ENCODE data around the gene TBC1D19.

The TBC1D19 gene

DNA sequence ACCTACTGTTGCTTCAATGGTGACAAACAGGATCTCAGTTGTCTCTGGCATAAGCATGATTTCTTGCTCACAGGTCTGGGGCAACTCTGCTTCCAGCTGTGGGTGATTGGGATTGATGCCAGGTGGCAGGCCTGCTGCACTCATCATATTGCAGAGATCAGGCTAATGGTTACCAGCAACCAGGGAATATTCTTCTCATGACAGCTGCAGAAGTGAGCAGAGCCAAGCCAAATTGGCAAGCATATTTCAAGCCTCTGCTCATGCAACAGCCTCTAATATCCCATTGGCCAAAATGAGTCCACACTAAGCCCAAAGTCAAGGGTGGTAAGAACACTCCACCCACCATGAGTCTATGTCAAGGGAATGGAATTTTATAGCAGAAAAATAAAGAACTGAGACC is 26.7 kb upstream of the TBC1D19 start:
- no peak for DNase-seq (ENCODE audit: low read depth in 1 of 2, low spot score in 1 of 2)
- Histone ChIP-seq H3K4me3 (replicated peaks; ENCODE audit: insufficient read depth, low read length) (no peak overlapping the region), H3K27ac (replicated peaks) (no peak overlapping the region), H3K27me3 (ENCODE audit: insufficient read depth, poor library complexity, severe bottlenecking) (no peaks in the 10 kb centered on the region)
- no peak for TF ChIP-seq SPI1 (IDR thresholded peaks at IDR 0.05; ENCODE audit: borderline replicate concordance, low read depth)
- no peak for TF ChIP-seq POLR2AphosphoS5 (IDR thresholded peaks at IDR 0.05; ENCODE audit: low read depth)
- TF ChIP-seq, protein P1, sequence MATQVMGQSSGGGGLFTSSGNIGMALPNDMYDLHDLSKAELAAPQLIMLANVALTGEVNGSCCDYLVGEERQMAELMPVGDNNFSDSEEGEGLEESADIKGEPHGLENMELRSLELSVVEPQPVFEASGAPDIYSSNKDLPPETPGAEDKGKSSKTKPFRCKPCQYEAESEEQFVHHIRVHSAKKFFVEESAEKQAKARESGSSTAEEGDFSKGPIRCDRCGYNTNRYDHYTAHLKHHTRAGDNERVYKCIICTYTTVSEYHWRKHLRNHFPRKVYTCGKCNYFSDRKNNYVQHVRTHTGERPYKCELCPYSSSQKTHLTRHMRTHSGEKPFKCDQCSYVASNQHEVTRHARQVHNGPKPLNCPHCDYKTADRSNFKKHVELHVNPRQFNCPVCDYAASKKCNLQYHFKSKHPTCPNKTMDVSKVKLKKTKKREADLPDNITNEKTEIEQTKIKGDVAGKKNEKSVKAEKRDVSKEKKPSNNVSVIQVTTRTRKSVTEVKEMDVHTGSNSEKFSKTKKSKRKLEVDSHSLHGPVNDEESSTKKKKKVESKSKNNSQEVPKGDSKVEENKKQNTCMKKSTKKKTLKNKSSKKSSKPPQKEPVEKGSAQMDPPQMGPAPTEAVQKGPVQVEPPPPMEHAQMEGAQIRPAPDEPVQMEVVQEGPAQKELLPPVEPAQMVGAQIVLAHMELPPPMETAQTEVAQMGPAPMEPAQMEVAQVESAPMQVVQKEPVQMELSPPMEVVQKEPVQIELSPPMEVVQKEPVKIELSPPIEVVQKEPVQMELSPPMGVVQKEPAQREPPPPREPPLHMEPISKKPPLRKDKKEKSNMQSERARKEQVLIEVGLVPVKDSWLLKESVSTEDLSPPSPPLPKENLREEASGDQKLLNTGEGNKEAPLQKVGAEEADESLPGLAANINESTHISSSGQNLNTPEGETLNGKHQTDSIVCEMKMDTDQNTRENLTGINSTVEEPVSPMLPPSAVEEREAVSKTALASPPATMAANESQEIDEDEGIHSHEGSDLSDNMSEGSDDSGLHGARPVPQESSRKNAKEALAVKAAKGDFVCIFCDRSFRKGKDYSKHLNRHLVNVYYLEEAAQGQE (IDR thresholded peaks at IDR 0.05; ENCODE audit: insufficient replicate concordance, low read depth) = no peak
- TF ChIP-seq, protein P2, sequence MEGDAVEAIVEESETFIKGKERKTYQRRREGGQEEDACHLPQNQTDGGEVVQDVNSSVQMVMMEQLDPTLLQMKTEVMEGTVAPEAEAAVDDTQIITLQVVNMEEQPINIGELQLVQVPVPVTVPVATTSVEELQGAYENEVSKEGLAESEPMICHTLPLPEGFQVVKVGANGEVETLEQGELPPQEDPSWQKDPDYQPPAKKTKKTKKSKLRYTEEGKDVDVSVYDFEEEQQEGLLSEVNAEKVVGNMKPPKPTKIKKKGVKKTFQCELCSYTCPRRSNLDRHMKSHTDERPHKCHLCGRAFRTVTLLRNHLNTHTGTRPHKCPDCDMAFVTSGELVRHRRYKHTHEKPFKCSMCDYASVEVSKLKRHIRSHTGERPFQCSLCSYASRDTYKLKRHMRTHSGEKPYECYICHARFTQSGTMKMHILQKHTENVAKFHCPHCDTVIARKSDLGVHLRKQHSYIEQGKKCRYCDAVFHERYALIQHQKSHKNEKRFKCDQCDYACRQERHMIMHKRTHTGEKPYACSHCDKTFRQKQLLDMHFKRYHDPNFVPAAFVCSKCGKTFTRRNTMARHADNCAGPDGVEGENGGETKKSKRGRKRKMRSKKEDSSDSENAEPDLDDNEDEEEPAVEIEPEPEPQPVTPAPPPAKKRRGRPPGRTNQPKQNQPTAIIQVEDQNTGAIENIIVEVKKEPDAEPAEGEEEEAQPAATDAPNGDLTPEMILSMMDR (IDR thresholded peaks at IDR 0.05; ENCODE audit: insufficient read depth, low read length) = no peak
- no peak for TF ChIP-seq GABPA (IDR thresholded peaks at IDR 0.05; ENCODE audit: low read depth)

DNA sequence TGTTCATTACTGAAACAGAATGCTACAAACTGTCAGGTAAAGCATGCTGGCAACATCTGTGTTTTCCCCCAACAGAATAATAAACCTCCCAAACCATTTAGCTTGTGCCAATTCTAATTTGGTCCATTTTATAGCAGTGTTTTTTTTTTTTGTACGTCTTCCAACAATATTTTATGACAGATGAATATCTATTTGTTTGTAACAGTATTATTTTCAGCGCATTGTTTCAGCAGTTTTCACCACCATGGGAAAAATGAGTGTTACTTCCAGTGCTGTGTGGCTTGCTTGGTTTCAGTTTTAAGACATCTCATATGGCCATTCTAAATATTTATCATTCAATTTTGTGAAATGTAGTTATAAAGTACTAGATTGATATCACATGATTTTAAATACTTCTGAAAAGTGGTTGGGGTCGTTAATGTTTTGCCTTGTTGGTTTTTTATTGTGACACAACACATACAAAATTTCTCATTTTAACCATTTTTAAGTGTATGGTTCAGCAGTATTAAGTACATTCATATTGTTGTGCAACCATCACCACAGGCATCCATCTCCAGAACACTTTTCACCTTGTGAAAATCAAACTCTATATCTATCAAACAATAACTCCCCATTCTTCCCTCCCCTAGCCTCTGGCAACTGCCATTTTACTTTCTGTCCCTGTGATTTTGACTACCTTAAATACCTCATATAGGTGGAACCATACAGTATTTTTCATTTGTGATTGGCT is 25.6 kb upstream of the TBC1D19 start:
- Histone ChIP-seq H3K27ac (replicated peaks) (no peak overlapping the region), H3K27me3 (ENCODE audit: insufficient read depth, poor library complexity, severe bottlenecking) (no peaks in the 10 kb centered on the region), H3K4me3 (replicated peaks; ENCODE audit: insufficient read depth, low read length) (no peak overlapping the region)
- TF ChIP-seq, protein P1 (IDR thresholded peaks at IDR 0.05; ENCODE audit: insufficient replicate concordance, low read depth) = no peak
- TF ChIP-seq, protein P2 (IDR thresholded peaks at IDR 0.05; ENCODE audit: insufficient read depth, low read length) = no peak
- TF ChIP-seq POLR2AphosphoS5 (IDR thresholded peaks at IDR 0.05; ENCODE audit: low read depth) = no peak
- TF ChIP-seq SPI1 (IDR thresholded peaks at IDR 0.05; ENCODE audit: borderline replicate concordance, low read depth) = no peak
- no peak for TF ChIP-seq GABPA (IDR thresholded peaks at IDR 0.05; ENCODE audit: low read depth)
- DNase-seq (ENCODE audit: low read depth in 1 of 2, low spot score in 1 of 2) = no peak

DNA sequence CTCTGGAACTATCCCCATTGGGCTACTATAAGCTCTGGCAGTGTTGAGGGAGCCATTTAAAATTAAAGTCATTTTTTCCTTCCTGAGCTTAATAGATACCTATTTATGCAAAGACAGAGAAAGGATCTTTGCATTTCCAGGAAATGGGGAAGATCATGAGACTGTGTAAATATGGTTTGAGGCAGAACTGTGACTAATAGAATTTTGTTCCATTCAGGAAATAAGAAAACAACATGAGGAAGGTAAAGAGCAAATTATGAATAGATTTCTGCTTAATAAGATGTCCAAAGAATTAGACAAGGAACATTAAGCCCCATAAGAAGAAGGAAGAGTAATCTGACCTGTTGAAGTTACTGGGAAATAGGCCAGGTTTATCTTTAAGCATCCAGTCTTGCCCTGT is 17.8 kb upstream of the TBC1D19 start:
- Histone ChIP-seq H3K27ac (replicated peaks) (no peak overlapping the region), H3K27me3 (ENCODE audit: insufficient read depth, poor library complexity, severe bottlenecking) (no peaks in the 10 kb centered on the region), H3K4me3 (replicated peaks; ENCODE audit: insufficient read depth, low read length) (no peak overlapping the region)
- TF ChIP-seq SPI1 (IDR thresholded peaks at IDR 0.05; ENCODE audit: borderline replicate concordance, low read depth) (no peak), POLR2AphosphoS5 (IDR thresholded peaks at IDR 0.05; ENCODE audit: low read depth) (no peak), GABPA (IDR thresholded peaks at IDR 0.05; ENCODE audit: low read depth) (no peak)
- TF ChIP-seq, protein P1 (IDR thresholded peaks at IDR 0.05; ENCODE audit: insufficient replicate concordance, low read depth) = no peak
- TF ChIP-seq, protein P2 (IDR thresholded peaks at IDR 0.05; ENCODE audit: insufficient read depth, low read length) = no peak
- no peak for DNase-seq (ENCODE audit: low read depth in 1 of 2, low spot score in 1 of 2)
